ENCODE measurements around the gene BBOX1.

The BBOX1 gene

GRCh38 chr11:27025312-27025955 lies 15.2 kb upstream of the BBOX1 start:
- no peak for DNase-seq (ENCODE audit: low read depth in 2 of 2)

- no peak for DNase-seq (ENCODE audit: low read depth in 2 of 2)
These were observed 14.5 kb upstream of the BBOX1 start for GRCh38 chr11:27025957-27026733.

- DNase-seq (ENCODE audit: low read depth in 2 of 2) = no peak
These were observed 12.1 kb upstream of the BBOX1 start for GRCh38 chr11:27028561-27028965.

- no peak for DNase-seq (ENCODE audit: low read depth in 2 of 2)
These were observed 10.6 kb upstream of the BBOX1 start for GRCh38 chr11:27029966-27030365.

GRCh38 chr11:27031754-27032153 lies 8.9 kb upstream of the BBOX1 start:
- DNase-seq (ENCODE audit: low read depth in 2 of 2) = no peak

GRCh38 chr11:27039873-27040272 lies 742 bp upstream of the BBOX1 start:
- no peak for DNase-seq (ENCODE audit: low read depth in 2 of 2)

- DNase-seq (ENCODE audit: low read depth in 2 of 2) = no peak
These were observed 705 bp downstream of the BBOX1 start for GRCh38 chr11:27041141-27041899.

- no peak for DNase-seq (ENCODE audit: low read depth in 2 of 2)
These were observed 6.3 kb downstream of the BBOX1 start for GRCh38 chr11:27046956-27047355.

GRCh38 chr11:27052668-27053067 lies 12.1 kb downstream of the BBOX1 start:
- no peak for DNase-seq (ENCODE audit: low read depth in 2 of 2)

- DNase-seq (ENCODE audit: low read depth in 2 of 2) = no peak
These were observed 14.6 kb downstream of the BBOX1 start for GRCh38 chr11:27055065-27055682.

GRCh38 chr11:27057091-27057780 lies 16.6 kb downstream of the BBOX1 start:
- DNase-seq (ENCODE audit: low read depth in 2 of 2) = no peak

GRCh38 chr11:27058456-27058855 lies 17.8 kb downstream of the BBOX1 start:
- no peak for DNase-seq (ENCODE audit: low read depth in 2 of 2)

- DNase-seq (ENCODE audit: low read depth in 2 of 2) = no peak
These were observed 18.8 kb downstream of the BBOX1 start for GRCh38 chr11:27059431-27059830.

- no peak for DNase-seq (ENCODE audit: low read depth in 2 of 2)
These were observed 20.3 kb downstream of the BBOX1 start for GRCh38 chr11:27060816-27061460.

- no peak for DNase-seq (ENCODE audit: low read depth in 2 of 2)
These were observed 20.8 kb downstream of the BBOX1 start for GRCh38 chr11:27061461-27061821.

GRCh38 chr11:27064086-27064485 lies 23.5 kb downstream of the BBOX1 start:
- DNase-seq (ENCODE audit: low read depth in 2 of 2) = no peak

GRCh38 chr11:27075192-27075591 lies 34.6 kb downstream of the BBOX1 start:
- no peak for DNase-seq (ENCODE audit: low read depth in 2 of 2)

GRCh38 chr11:27075655-27076054 lies 35.0 kb downstream of the BBOX1 start:
- DNase-seq (ENCODE audit: low read depth in 2 of 2) = no peak

GRCh38 chr11:27076121-27076589 lies 35.5 kb downstream of the BBOX1 start:
- DNase-seq (ENCODE audit: low read depth in 2 of 2) = no peak

- DNase-seq (ENCODE audit: low read depth in 2 of 2) = no peak
These were observed 40.4 kb downstream of the BBOX1 start for GRCh38 chr11:27081056-27081455.

- no peak for DNase-seq (ENCODE audit: low read depth in 2 of 2)
These were observed 42.6 kb downstream of the BBOX1 start for GRCh38 chr11:27083241-27083640.

Measured in stimulated activated CD8-positive, alpha-beta memory T cell treated with anti-CD3 and anti-CD28 coated beads, Interleukin-2, amount 100 ng/mL, for 48 hours (primary cell).